Gastrocnemius medialis (tissue), 4 donors: ENCODE measurements around the gene DRC7. TPM values are rescaled to one million over a fixed set of nuclear protein-coding genes. Genes with fewer than 3 reads are reported as not detected.

ENCODE experiments used
- ATAC-seq, 2 donors: fragments of 150-250 bp; one replicate each; pipeline ENCODE4 v1.9.1; 2016
- DNase-seq, 2 donors: peaks; one replicate each; pipeline ENCODE4 v3.0.0-alpha.2; 2019
- H3K27ac ChIP-seq, 4 donors: fragments of 200-600 bp; sonication (generic); 1 replicate in 1 of 4; 2 replicates in 3 of 4; pipeline ENCODE4 v1.5.1; 2016 to 2018; ENCODE audit warnings: mild to moderate bottlenecking in 2 of 4, moderate library complexity in 1 of 4
- H3K27me3 ChIP-seq, 3 donors: fragments of 200-600 bp; sonication (generic) in 2 of 3; 1 replicate in 1 of 3; 2 replicates in 2 of 3; pipeline versions ENCODE4 v1.5.1 to v1.6.0; 2016 to 2019; ENCODE audit warnings: mild to moderate bottlenecking in 1 of 3, moderate library complexity in 1 of 3
- H3K36me3 ChIP-seq, 2 donors: fragments of 200-600 bp; sonication (generic) in 1 of 2; one replicate each; pipeline ENCODE4 v1.5.1; 2017 to 2018
- H3K4me1 ChIP-seq, 2 donors: fragments of 200-600 bp; sonication (generic) in 1 of 2; one replicate each; pipeline ENCODE4 v1.5.1; 2016 to 2017; ENCODE audit warnings: mild to moderate bottlenecking in 2 of 2
- H3K4me3 ChIP-seq, 4 donors: fragments of 200-600 bp; sonication (generic) in 3 of 4; 1 replicate in 1 of 4; 2 replicates in 3 of 4; pipeline ENCODE4 v1.5.1; 2016 to 2019; ENCODE audit warnings: mild to moderate bottlenecking in 2 of 4
- H3K9me3 ChIP-seq, 3 donors: fragments of 200-600 bp; sonication (generic) in 2 of 3; 1 replicate in 1 of 3; 2 replicates in 2 of 3; pipeline ENCODE4 v1.5.1; 2016 to 2019
- CTCF ChIP-seq, 5 experiments: fragments of 450-650 bp in 3 of 5; fragments of 200-600 bp in 2 of 5; sonication (generic) in 2 of 5; IDR thresholded peaks in 4 of 5; conservative IDR thresholded peaks in 1 of 5; 1 replicate in 4 of 5; 2 replicates in 1 of 5; pipeline ENCODE4 v1.5.1; 2016 to 2019; ENCODE audit warnings: antibody characterized with exemption in 5 of 5, mild to moderate bottlenecking in 3 of 5, moderate library complexity in 3 of 5
- POLR2A ChIP-seq, 2 donors: fragments of 450-650 bp; IDR thresholded peaks; one replicate each; pipeline ENCODE4 v1.6.1; 2017; ENCODE audit warnings: antibody characterized with exemption in 2 of 2, mild to moderate bottlenecking in 2 of 2, moderate library complexity in 2 of 2
- in situ Hi-C, 4 donors: fragments of 200-750 bp; cut with MboI; loops; one replicate each; pipeline versions ENCODE4 v1.15.0 to v1.8.0; 2017; ENCODE audit warnings: low sequenced_read_pairs in 4 of 4
- intact Hi-C: fragments of 100-400 bp; cut with DNase I; formaldehyde crosslinking; loops from one replicate; pipeline ENCODE4 v1.15.1; 2023; ENCODE audit warnings: low total_unique reads
- total RNA-seq, 4 donors: library from RNA; depleted of rRNA; stranded (reverse); fragments of >200 nt; gene quantifications; one replicate each; pipeline versions ENCODE4 v1.1.0 to v1.2.3, GENCODE V29; 2016

DRC7 gene
- total RNA-seq, 4 donors from 2014 or later = not detected

GRCh38 chr16:57699899-57700298, 5.3 kb downstream of the DRC7 start:
- in situ Hi-C loops = no loop called here
- intact Hi-C loops = no loop called here
- H3K9me3 ChIP-seq = no peaks in the 10 kb centered on the region

GRCh38 chr16:57700781-57701551, 6.4 kb downstream of the DRC7 start:
- TF ChIP-seq CTCF (IDR thresholded peaks at IDR 0.05 in 4 of 5, conservative IDR thresholded peaks at IDR 0.05 in 1 of 5) (no peak), POLR2A (IDR thresholded peaks at IDR 0.05) (no peak)
- DNase-seq (no peak), ATAC-seq (no peak)
- H3K4me3 ChIP-seq = no peak overlapping the region
- H3K36me3 ChIP-seq = no peaks in the 10 kb centered on the region
- H3K27ac ChIP-seq = no peak overlapping the region
- intact Hi-C loops (no loop called here), in situ Hi-C loops (no loop called here)
- no peaks in the 10 kb centered on the region for H3K4me1 ChIP-seq
- H3K9me3 ChIP-seq = no peaks in the 10 kb centered on the region
- H3K27me3 ChIP-seq = no peaks in the 10 kb centered on the region

More at GRCh38 chr16:57699899-57700298, 5.3 kb downstream of the DRC7 start:
- Histone ChIP-seq H3K4me1 (no peaks in the 10 kb centered on the region), H3K4me3 (no peak overlapping the region), H3K36me3 (no peaks in the 10 kb centered on the region), H3K27ac (no peak overlapping the region), H3K27me3 (no peaks in the 10 kb centered on the region)
- DNase-seq (no peak), ATAC-seq (no peak)
- no peak for TF ChIP-seq POLR2A (IDR thresholded peaks at IDR 0.05)
- TF ChIP-seq CTCF (IDR thresholded peaks at IDR 0.05 in 4 of 5, conservative IDR thresholded peaks at IDR 0.05 in 1 of 5) = no peak

- Histone ChIP-seq H3K27ac (no peak overlapping the region), H3K36me3 (no peaks in the 10 kb centered on the region), H3K27me3 (no peaks in the 10 kb centered on the region), H3K4me3 (no peak overlapping the region), H3K4me1 (no peaks in the 10 kb centered on the region), H3K9me3 (no peaks in the 10 kb centered on the region)
- in situ Hi-C loops (no loop called here), intact Hi-C loops (no loop called here)
- no peak for TF ChIP-seq CTCF (IDR thresholded peaks at IDR 0.05 in 4 of 5, conservative IDR thresholded peaks at IDR 0.05 in 1 of 5)
- TF ChIP-seq POLR2A (IDR thresholded peaks at IDR 0.05) = no peak
- ATAC-seq (peak; percentile 53 to 60), DNase-seq (no peak)
Measured at GRCh38 chr16:57701759-57702371, 7.3 kb downstream of the DRC7 start.

- no peak overlapping the region for H3K4me3 ChIP-seq
- ATAC-seq (no peak), DNase-seq (no peak)
- no peaks in the 10 kb centered on the region for H3K36me3 ChIP-seq
- intact Hi-C loops = no loop called here
- in situ Hi-C loops = no loop called here
- H3K27me3 ChIP-seq = no peaks in the 10 kb centered on the region
- H3K27ac ChIP-seq = no peak overlapping the region
- H3K9me3 ChIP-seq = no peaks in the 10 kb centered on the region
- H3K4me1 ChIP-seq = no peaks in the 10 kb centered on the region
- no peak for TF ChIP-seq POLR2A (IDR thresholded peaks at IDR 0.05)
- TF ChIP-seq CTCF (IDR thresholded peaks at IDR 0.05 in 4 of 5, conservative IDR thresholded peaks at IDR 0.05 in 1 of 5) = no peak
Measured at GRCh38 chr16:57703416-57704010, 8.9 kb downstream of the DRC7 start.
